IMR-90 (cell line): ENCODE data around the gene ACKR2. TPM values are rescaled to one million over a fixed set of nuclear protein-coding genes. Genes with fewer than 3 reads are reported as not detected.

Experiments used
- ATAC-seq: fragments of 200-7000 bp; cut with Tn5 transposase; 2 replicates; pipeline ENCODE4 v1.9.1; 2020; ENCODE audit warnings: low read depth, mild to moderate bottlenecking, moderate library complexity
- BruUV-seq: library from RNA; stranded (reverse); fragments of 400-500 nt; replicated peaks from 2 replicates; lab custom pipeline; 2021; lab: Mats Ljungman, UMichigan
- CTCF ChIA-PET: fragments of 300-600 bp; formaldehyde crosslinking; extraction: SDS; loops from one replicate; lab custom pipeline; 2021; ENCODE audit warnings: antibody characterized with exemption; lab: Yijun Ruan, JAX
- POLR2A ChIA-PET: fragments of 300-600 bp; sonication (Branson Sonifier 250); formaldehyde crosslinking; loops from one replicate; lab custom pipeline; 2022; ENCODE audit warnings: antibody characterized with exemption; ENCODE audit not compliant: unreplicated experiment; lab: Charles Lee
- DNase-seq: peaks from one replicate; pipeline ENCODE4 v3.0.0; 2013
- H2AFZ ChIP-seq: replicated peaks from 2 replicates; pipeline ENCODE3; 2013; ENCODE audit warnings: low read length, mild to moderate bottlenecking; ENCODE audit not compliant: poor library complexity
- H2AK5ac ChIP-seq: 2 replicates; pipeline ENCODE4 v1.6.1; 2013; ENCODE audit warnings: low read depth, low read length, inconsistent platforms
- H2AK9ac ChIP-seq: replicated peaks from 2 replicates; pipeline ENCODE3; 2013; ENCODE audit warnings: mild to moderate bottlenecking, low read depth, low read length, moderate library complexity; ENCODE audit not compliant: poor library complexity
- H2BK120ac ChIP-seq: 2 replicates; pipeline ENCODE4 v1.6.1; 2013; ENCODE audit warnings: low read depth, low read length, inconsistent platforms
- H2BK15ac ChIP-seq: 3 replicates; pipeline ENCODE4 v1.6.1; 2013; ENCODE audit warnings: low read depth, low read length, inconsistent platforms
- H2BK20ac ChIP-seq: 2 replicates; pipeline ENCODE4 v1.6.1; 2013; ENCODE audit warnings: low read depth, mild to moderate bottlenecking, inconsistent platforms, low read length, moderate library complexity
- H2BK5ac ChIP-seq: 2 replicates; pipeline ENCODE4 v1.6.1; 2013; ENCODE audit warnings: mild to moderate bottlenecking, low read depth, low read length, inconsistent platforms; ENCODE audit not compliant: poor library complexity, severe bottlenecking
- H3K14ac ChIP-seq: replicated peaks from 2 replicates; pipeline ENCODE4 v1.6.1; 2013; ENCODE audit warnings: low read depth, low read length, inconsistent platforms
- H3K18ac ChIP-seq: 2 replicates; pipeline ENCODE4 v1.6.1; 2013; ENCODE audit warnings: low read depth, low read length, control low read depth
- H3K23ac ChIP-seq: 2 replicates; pipeline ENCODE4 v1.6.1; 2013; ENCODE audit warnings: low read depth, low read length, inconsistent platforms
- H3K27ac ChIP-seq: 2 replicates; pipeline ENCODE4 v1.5.1; 2013; ENCODE audit warnings: mild to moderate bottlenecking, control low read depth, low read length; ENCODE audit not compliant: insufficient read depth
- H3K27me3 ChIP-seq: 2 replicates; pipeline ENCODE4 v1.6.1; 2013; ENCODE audit warnings: low read length; ENCODE audit not compliant: control insufficient read depth, insufficient read depth
- H3K36me3 ChIP-seq: 2 replicates; pipeline ENCODE4 v1.6.1; 2013; ENCODE audit warnings: low read length, mixed read lengths; ENCODE audit not compliant: control insufficient read depth, insufficient read depth
- H3K4ac ChIP-seq: 2 replicates; pipeline ENCODE4 v1.6.1; 2013; ENCODE audit warnings: low read depth, low read length, inconsistent platforms
- H3K4me1 ChIP-seq: 2 replicates; pipeline ENCODE4 v1.6.1; 2013; ENCODE audit warnings: low read length, mixed read lengths; ENCODE audit not compliant: control insufficient read depth, insufficient read depth
- H3K4me2 ChIP-seq: 2 replicates; pipeline ENCODE4 v1.6.1; 2013; ENCODE audit warnings: low read depth, mild to moderate bottlenecking, control low read depth, low read length, moderate library complexity
- H3K4me3 ChIP-seq: 2 replicates; pipeline ENCODE4 v1.5.1; 2013; ENCODE audit warnings: low read depth, mild to moderate bottlenecking, control low read depth, low read length, moderate library complexity; ENCODE audit not compliant: insufficient read depth
- H3K56ac ChIP-seq: 2 replicates; pipeline ENCODE4 v1.6.1; 2013; ENCODE audit warnings: low read length, inconsistent platforms; ENCODE audit not compliant: insufficient read depth; ENCODE audit errors: extremely low read depth
- H3K79me1 ChIP-seq, 2 experiments: 2 replicates each; pipeline ENCODE4 v1.6.1; 2013; ENCODE audit warnings: low read length in 2 of 2, inconsistent platforms in 1 of 2, low read depth in 1 of 2
- H3K9ac ChIP-seq: 2 replicates; pipeline ENCODE4 v1.6.1; 2013; ENCODE audit warnings: low read depth, low read length, control low read depth
- H3K9me1 ChIP-seq: 2 replicates; pipeline ENCODE4 v1.6.1; 2013; ENCODE audit warnings: low read length, inconsistent platforms; ENCODE audit not compliant: insufficient read depth
- H3K9me3 ChIP-seq: 2 replicates; pipeline ENCODE4 v1.6.1; 2013; ENCODE audit warnings: low read length; ENCODE audit not compliant: control insufficient read depth, insufficient read depth
- H4K20me1 ChIP-seq: 2 replicates; pipeline ENCODE4 v1.6.1; 2013; ENCODE audit warnings: low read length, inconsistent platforms; ENCODE audit not compliant: insufficient read depth
- H4K5ac ChIP-seq: 2 replicates; pipeline ENCODE4 v1.6.1; 2013; ENCODE audit warnings: mild to moderate bottlenecking, low read depth, low read length, control low read depth
- H4K8ac ChIP-seq, 2 experiments: 2 replicates each; pipeline ENCODE4 v1.6.1; 2013; ENCODE audit warnings: low read depth in 2 of 2, low read length in 2 of 2, control low read depth in 1 of 2, inconsistent platforms in 1 of 2
- H4K91ac ChIP-seq: 2 replicates; pipeline ENCODE4 v1.6.1; 2013; ENCODE audit warnings: low read depth, low read length, inconsistent platforms; ENCODE audit not compliant: insufficient read depth
- CEBPB ChIP-seq: IDR thresholded peaks from 2 replicates; pipeline ENCODE4 v1.6.1; 2012; ENCODE audit warnings: low read depth, low read length, improper control_type of control experiment
- MXI1 ChIP-seq: IDR thresholded peaks from 2 replicates; pipeline ENCODE4 v1.6.1; 2012; ENCODE audit warnings: low read depth, mild to moderate bottlenecking, low read length, moderate library complexity, borderline replicate concordance
- POLR2A ChIP-seq: IDR thresholded peaks from 2 replicates; pipeline ENCODE4 v1.6.1; 2012; ENCODE audit warnings: mild to moderate bottlenecking, low read depth, low read length
- RCOR1 ChIP-seq: IDR thresholded peaks from 2 replicates; pipeline ENCODE4 v1.6.1; 2012; ENCODE audit warnings: mild to moderate bottlenecking, low read length, improper control_type of control experiment; ENCODE audit not compliant: insufficient replicate concordance
- WGBS, 2 experiments: methylation state at CpG; one replicate each; pipeline versions ENCODE4 v1.1.5 to v1.1.7; 2013; ENCODE audit warnings: missing lambda C conversion rate in 2 of 2; ENCODE audit not compliant: insufficient read length in 1 of 2; ENCODE audit errors: extremely low coverage in 2 of 2; 5-methylcytosine and 5-hydroxymethylcytosine counted together
- dilution Hi-C: fragments of 300-500 bp; cut with HindIII; formaldehyde crosslinking; loops from one replicate; pipeline ENCODE4 v1.14.3; 2018; ENCODE audit warnings: low sequenced_read_pairs; ENCODE audit not compliant: unreplicated experiment
- in situ Hi-C: fragments of 300-500 bp; cut with MboI; formaldehyde crosslinking; loops from 3 replicates; pipeline ENCODE4 v1.14.3; 2019; ENCODE audit warnings: low sequenced_read_pairs, inconsistent platforms, mixed read lengths
- intact Hi-C: fragments of 100-400 bp; cut with micrococcal nuclease; formaldehyde crosslinking; loops from 2 replicates; pipeline ENCODE4 v1.10.0; 2022
- polyA plus RNA-seq, 3 experiments: library from polyadenylated mRNA; depleted of rRNA; stranded (reverse); fragments of >200 nt; gene quantifications; 2 replicates each; pipeline ENCODE4 v1.2.3, GENCODE V29; 2012; ENCODE audit warnings: low replicate concordance in 1 of 3
- total RNA-seq: library from RNA; depleted of rRNA; stranded (reverse); fragments of >200 nt; gene quantifications from 2 replicates; pipeline ENCODE4 v1.2.3, GENCODE V29; 2012
- TF ChIP-seq, protein P1 (sequence below): fragments of 150-350 bp; IDR thresholded peaks from 2 replicates; pipeline ENCODE4 v1.6.1; 2017; ENCODE audit warnings: mild to moderate bottlenecking, antibody characterized with exemption, low read length, low read depth
- TF ChIP-seq, protein P2 (sequence below): conservative IDR thresholded peaks from 2 replicates; pipeline ENCODE4 v1.5.1; 2012; ENCODE audit warnings: mild to moderate bottlenecking, low read depth, low read length, improper control_type of control experiment
- TF ChIP-seq, protein P3 (sequence below): fragments of 150-350 bp; IDR thresholded peaks from 2 replicates; pipeline ENCODE4 v1.6.1; 2016; ENCODE audit warnings: low read depth, mild to moderate bottlenecking, low read length, moderate library complexity, borderline replicate concordance

Gene ACKR2
- total and polyA plus RNA-seq, 2 of the 4 experiments (the other 2 are of a cell fraction) = 0.10 TPM; not detected in 1

DNA sequence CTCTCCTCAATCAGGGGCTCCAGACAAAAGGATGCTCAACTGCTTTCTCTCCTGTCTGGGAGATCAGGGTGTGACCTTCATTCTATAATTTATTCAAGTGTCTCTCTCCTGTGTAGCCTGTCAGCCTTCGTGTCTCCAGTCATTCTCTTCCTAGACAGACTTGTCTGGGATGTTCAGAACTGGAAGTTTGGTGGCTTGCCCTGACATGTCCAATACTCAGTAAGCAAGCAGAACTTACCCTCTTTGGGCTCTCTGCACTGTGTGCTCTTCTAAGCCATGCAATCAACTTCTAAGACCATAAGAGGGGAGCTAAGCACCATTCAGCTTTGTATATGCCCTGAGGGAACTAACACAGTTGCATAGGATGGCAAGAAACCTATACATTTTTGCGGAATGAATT, 14.1 kb downstream of the ACKR2 start:
- POLR2A ChIA-PET = no interaction called here

More for the DNA sequence above, 14.1 kb downstream of the ACKR2 start:
- peak overlapping the region; percentile 82 for H4K5ac ChIP-seq
- TF ChIP-seq, protein P1, sequence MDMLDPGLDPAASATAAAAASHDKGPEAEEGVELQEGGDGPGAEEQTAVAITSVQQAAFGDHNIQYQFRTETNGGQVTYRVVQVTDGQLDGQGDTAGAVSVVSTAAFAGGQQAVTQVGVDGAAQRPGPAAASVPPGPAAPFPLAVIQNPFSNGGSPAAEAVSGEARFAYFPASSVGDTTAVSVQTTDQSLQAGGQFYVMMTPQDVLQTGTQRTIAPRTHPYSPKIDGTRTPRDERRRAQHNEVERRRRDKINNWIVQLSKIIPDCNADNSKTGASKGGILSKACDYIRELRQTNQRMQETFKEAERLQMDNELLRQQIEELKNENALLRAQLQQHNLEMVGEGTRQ = no peak
- TF ChIP-seq CEBPB (no peak), RCOR1 (no peak), POLR2A (no peak), MXI1 (no peak)
- TF ChIP-seq, protein P2, sequence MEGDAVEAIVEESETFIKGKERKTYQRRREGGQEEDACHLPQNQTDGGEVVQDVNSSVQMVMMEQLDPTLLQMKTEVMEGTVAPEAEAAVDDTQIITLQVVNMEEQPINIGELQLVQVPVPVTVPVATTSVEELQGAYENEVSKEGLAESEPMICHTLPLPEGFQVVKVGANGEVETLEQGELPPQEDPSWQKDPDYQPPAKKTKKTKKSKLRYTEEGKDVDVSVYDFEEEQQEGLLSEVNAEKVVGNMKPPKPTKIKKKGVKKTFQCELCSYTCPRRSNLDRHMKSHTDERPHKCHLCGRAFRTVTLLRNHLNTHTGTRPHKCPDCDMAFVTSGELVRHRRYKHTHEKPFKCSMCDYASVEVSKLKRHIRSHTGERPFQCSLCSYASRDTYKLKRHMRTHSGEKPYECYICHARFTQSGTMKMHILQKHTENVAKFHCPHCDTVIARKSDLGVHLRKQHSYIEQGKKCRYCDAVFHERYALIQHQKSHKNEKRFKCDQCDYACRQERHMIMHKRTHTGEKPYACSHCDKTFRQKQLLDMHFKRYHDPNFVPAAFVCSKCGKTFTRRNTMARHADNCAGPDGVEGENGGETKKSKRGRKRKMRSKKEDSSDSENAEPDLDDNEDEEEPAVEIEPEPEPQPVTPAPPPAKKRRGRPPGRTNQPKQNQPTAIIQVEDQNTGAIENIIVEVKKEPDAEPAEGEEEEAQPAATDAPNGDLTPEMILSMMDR = no peak
- TF ChIP-seq, protein P3, sequence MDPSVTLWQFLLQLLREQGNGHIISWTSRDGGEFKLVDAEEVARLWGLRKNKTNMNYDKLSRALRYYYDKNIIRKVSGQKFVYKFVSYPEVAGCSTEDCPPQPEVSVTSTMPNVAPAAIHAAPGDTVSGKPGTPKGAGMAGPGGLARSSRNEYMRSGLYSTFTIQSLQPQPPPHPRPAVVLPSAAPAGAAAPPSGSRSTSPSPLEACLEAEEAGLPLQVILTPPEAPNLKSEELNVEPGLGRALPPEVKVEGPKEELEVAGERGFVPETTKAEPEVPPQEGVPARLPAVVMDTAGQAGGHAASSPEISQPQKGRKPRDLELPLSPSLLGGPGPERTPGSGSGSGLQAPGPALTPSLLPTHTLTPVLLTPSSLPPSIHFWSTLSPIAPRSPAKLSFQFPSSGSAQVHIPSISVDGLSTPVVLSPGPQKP = no peak
- H3K9me3 ChIP-seq = no peaks in the 10 kb centered on the region
- in situ Hi-C loops = no loop called here
- H3K18ac ChIP-seq = peak overlapping the region; percentile 100
- H3K9ac ChIP-seq = peak overlapping the region; percentile 14; the same call in 1 of the 2 replicates
- peaks cover 7% of the 10 kb centered on the region for H3K27me3 ChIP-seq
- CTCF ChIA-PET = interaction anchor here (0.6 kb wide), 1 partner anchor 1403 kb away, joined by 3 read pairs; no protein-coding TSS in a partner anchor
- peaks cover 4% of the 10 kb centered on the region; the same call in 1 of the 2 replicates for H3K9me1 ChIP-seq
- H3K56ac ChIP-seq = no peak overlapping the region; the same call in 1 of the 2 replicates
- peak overlapping the region; percentile 71 for H3K4ac ChIP-seq
- ATAC-seq (peak; percentile 72), DNase-seq (peak; percentile 11)
- H3K27ac ChIP-seq = peak overlapping the region; percentile 29; the same call in 1 of the 2 replicates
- H4K20me1 ChIP-seq = no peaks in the 10 kb centered on the region
- no TSS peak for BruUV-seq
- no peak overlapping the region for H2AK9ac ChIP-seq
- H3K23ac ChIP-seq = peak overlapping the region; percentile 4; the same call in 1 of the 2 replicates
- H2BK20ac ChIP-seq = peak overlapping the region; percentile 76
- no peak overlapping the region for H3K4me3 ChIP-seq
- peaks cover 5% of the 10 kb centered on the region for H3K4me1 ChIP-seq
- dilution Hi-C loops = no loop called here
- peak overlapping the region; percentile 39 to 86; a peak in 3 of 4 replicates for H4K8ac ChIP-seq
- H4K91ac ChIP-seq = peak overlapping the region; percentile 62
- peak overlapping the region; percentile 88 for H2BK120ac ChIP-seq
- no CpG with 5 or more reads among the region's 2 CpGs for WGBS, 2 experiments
- H3K36me3 ChIP-seq = no peaks in the 10 kb centered on the region
- intact Hi-C loops = no loop called here
- H2BK5ac ChIP-seq = peak overlapping the region; percentile 73
- H3K14ac ChIP-seq = peak overlapping the region; percentile 58
- H2BK15ac ChIP-seq = no peak overlapping the region
- peak overlapping the region; percentile 72 for H2AFZ ChIP-seq
- H3K79me1 ChIP-seq = no peaks in the 10 kb centered on the region
- H2AK5ac ChIP-seq = no peak overlapping the region
- peak overlapping the region; percentile 28; the same call in 1 of the 2 replicates for H3K4me2 ChIP-seq
